GM18502 (cell line): Measurements from ENCODE around the gene KSR1.

Source experiments
- ATAC-seq: cut with Tn5 transposase; IDR thresholded peaks from one replicate; pipeline ENCODE4 v1.9.1; 2021; ENCODE audit warnings: mild to moderate bottlenecking; ENCODE audit not compliant: unreplicated experiment, poor library complexity

The KSR1 gene

DNA sequence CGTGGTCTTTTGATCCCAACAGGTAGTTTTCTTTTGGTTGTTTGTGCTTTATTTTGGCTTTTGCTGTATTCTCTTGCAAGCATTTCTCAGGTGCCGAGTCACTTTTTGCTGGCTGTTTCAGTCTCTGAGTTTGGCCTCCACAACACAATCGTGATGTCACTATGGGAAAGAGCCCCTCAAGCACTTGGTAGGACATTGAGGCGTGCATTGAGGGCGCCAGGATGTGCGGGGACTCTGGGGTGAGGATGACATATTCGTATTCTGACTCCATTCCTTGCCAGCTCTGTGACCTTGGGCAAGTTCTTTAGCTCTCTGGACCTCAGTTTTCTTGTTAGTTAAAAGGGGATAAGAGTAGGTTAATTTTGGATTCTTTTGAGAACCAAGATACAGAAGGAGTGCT lies 13.0 kb downstream of the KSR1 start:
- ATAC-seq = no peak

DNA sequence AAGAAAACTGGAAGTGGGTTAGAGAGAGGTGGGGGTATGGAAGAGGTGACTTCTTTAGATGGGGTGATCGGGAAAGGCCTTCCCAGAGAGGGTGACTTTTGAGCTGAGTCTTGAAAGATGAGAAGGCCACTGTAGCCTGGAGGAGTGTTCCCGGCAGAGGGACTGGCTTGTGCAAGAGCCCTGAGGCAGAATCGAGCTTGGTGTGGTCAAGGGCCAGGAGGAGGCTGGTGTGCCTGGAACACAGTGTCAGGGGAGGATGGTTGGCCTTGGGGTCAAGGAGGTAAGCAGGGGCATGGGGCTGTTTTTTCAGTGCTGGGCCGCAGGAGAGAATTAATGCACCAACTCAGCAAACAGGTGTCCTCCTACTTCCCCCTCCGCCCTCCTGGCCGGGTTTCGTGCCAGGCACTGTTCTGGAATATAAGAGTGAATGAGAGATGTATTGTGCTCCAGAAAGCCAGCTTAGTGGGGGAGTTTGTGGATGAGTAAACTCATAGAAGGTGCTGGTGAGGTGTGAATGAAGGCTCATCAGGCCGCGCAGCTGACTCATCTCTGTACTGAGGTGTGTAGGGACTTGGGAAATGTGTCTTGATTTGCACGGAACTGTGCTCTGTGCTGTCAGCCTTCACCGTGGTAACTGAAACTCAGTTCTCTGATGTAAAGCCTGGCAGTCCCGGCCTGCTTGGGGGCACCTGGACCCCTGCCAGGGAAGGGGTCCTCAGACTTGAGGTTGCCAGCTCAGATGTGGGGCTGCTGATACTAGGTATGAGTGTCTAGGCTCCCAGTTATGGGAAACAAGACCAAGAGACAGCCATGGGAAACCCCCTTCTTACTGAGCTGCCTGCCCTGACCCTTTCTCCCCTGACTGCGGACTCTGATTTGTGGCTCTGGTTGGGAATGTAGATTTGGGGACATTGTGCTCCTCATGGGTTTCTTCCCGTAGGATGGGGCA lies 15.3 kb downstream of the KSR1 start:
- peak; percentile 76 for ATAC-seq

DNA sequence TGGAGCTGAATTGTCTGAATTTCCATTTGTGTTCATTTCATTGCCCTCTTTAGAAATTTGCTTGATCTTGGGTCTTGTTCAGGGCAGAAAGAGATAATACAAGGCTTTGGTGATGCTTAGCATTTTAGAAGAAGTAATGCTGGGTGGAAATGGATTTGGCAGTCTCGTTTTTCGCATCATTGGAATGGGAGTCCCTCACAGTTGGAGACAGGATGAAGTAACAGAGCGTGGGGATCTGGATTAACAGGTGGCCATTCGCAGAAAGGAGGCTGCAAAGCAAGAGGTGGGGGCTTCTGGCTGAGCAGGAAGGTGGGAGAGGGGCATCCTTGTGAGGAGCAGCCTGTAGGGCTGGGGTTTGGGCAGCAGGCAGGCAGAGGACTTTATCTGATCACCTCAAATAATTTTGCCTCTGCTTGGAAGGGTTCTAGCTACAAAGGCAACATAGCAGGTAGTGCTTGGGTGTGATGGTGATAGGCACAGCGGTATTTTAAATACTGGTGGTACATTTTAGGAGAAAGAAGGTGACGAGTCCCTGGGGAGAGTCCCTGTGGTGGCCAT lies 17.0 kb downstream of the KSR1 start:
- no peak for ATAC-seq

DNA sequence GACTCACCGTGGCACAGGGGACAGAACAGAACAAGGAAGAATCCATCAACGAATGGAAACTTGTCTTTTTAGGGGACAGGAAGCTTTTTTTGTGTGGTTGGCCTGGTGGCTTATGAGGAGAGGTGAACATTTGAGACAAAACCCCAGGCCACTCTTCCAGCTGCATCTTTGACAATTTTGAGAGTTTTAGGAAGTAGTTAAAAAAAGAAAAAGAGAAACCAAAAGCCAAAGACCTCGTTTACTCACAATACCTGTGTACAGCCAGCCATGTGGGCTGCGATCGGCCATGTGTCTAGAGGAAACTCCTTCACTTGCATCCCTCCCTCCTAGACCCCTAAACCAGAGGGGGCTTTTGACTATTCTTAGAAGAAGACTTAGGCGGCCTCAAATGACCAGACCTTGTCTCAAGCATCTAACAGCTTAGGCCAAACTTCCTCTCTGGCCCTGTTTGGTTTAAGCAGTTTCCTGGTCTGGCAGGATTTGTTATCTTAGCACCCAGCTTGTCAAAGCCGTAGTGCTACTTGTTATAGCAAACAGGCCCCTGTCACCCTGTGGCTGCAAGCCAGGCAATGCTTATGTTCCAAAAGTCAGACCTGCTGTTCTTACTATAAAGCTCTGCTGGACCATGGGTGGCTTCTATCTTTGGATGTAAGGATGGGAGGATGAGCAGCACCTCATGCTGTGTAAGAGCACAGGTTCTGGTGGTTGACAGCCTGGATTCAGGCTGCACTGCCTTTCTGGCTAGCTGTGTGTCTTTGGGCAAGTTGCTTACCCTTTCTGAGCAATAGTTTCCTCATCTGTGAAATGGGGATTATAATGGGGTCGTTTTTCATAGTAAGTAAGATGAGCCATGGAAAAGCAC lies 17.7 kb downstream of the KSR1 start:
- peak; percentile 35 for ATAC-seq

DNA sequence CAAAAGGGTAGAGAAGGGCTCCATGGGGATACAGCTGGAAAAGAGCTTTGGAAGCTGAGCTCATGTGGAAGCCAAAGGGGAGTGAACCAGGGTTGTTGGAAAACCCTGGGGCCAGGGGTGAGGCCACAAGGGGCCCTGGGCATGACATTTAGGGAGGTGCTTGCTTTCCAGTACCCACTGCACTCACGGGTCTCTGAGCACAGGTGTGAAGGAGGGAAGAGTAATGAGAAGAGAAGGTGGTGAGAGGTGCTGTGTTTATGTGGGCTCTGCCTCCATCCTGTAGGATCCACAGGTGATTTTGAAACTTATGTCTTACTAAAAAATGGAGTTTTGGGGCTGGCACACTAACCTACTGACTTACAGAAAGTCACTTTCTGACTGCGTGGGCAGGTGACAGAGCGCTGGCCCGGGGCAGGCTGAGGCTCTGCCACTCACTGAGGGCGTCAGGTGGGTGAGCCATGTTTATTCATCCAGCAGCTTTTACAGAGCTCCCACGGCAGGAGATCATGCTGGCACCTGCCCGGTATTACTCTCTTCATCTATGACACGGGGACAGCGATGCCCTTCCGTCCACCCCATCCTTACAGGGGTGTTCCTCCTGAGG lies 18.9 kb downstream of the KSR1 start:
- no peak for ATAC-seq

DNA sequence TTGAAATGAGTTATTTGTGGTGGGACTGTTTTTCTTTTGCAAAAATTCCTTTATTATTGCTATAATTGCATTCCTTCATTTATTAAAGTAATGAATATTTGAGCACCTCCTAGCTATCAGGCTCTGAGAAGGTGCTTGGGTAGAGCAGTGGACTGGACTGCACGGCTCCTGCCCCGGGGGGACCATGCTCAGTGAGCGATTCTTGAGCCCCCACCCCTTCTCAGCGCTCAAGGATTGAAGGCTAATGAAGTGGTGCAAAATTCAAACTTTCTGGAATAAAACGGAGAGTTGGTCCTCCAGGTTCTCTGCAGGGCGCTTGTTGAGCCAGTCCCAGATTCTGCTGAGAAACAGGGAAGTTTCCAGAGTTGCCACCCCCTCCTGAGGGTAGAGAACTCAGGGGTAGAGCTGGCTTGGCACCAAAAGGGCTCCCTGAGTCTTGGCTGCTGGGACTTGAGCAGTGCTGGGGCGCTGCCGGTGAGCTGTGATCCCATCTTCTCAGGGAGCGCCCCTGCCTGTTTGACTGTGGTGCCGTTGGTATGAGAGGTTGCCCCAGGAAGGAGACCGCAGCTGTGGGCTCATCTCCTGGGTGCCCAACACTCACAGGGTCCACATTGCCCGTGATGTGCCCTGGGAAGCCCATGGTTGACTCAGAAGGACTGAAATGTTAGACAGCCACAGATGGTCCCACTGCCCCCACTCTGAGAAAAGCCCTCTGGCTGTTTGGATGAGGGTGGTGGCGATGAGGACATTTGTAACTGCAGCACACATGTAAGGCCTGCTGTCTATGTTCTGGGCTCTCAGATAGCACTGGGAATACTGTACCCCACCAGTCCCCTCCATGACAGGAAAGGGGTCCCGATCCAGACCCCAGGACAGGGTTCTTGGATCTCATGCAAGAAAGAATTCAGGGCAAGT lies 20.0 kb downstream of the KSR1 start:
- no peak for ATAC-seq

DNA sequence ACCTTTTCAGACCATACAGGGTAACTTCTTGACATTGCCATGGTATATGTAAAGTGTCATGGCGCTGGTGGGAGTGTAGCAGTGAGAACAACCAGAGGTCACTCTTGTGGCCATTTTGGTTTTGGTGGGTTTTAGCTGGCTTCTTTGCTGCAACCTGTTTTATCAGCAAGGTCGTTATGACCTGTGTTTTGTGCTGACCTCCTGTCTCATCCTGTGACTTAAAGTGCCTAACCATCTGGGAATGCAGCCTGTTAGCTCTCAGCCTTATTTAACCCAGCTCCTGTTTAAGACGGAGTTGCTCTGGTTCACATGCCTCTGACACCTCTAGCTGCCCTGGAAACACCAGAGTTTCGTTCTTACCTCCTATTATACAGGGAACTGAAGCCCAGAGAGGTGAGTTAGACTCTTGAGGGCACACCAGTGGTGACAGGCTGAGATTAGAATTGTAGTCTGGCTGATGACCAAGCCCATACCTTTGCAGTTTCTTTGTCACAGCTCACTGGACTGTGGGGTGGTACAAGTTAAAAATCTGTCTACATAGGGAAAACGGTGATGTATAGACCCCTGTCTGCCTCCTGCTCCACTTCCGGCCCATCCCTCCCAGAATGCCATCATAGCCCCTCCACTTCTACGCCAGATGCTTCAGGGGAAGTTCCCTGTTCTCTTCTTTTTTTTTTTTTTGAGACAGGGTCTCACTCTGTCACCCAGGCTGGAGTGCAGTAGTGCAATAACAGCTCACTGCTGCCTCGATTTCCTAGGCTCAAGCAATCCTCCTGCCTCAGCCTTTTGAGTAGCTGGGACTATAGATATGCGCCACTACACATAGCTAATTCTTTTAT lies 21.0 kb downstream of the KSR1 start:
- peak; percentile 45 for ATAC-seq

DNA sequence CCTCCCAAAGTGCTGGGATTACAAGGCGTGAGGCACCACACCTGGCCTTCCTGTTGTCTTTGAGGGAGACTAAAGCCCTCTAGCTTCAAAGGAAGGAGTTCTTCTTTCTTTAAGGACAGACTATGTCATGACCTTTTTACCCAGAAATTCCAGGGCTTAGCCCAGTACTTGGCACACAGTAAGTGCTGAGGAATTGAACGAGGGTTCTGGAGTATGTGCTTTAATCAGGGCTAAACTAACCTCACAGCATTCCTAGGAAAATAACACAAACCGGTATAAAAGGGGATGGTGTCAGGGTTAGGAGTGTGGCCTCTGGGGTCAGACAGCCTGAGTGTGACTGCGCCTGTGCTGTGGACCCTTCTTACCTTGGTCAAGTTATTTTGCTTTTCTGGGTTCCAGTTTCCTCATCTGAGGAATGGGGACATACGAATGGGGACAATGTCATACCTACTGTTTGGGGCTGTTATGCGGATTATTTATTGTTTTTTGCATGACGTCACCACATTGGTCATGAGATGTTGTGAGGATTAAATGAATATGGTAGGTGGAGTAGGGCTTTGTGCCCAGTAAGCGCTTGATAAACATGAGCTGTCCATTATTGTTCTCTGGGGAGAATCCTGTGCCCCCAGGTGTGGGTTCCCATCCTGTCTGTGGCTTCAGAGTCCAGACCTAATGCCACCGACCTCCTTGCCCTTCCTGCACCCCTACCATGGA lies 21.9 kb downstream of the KSR1 start:
- no peak for ATAC-seq

DNA sequence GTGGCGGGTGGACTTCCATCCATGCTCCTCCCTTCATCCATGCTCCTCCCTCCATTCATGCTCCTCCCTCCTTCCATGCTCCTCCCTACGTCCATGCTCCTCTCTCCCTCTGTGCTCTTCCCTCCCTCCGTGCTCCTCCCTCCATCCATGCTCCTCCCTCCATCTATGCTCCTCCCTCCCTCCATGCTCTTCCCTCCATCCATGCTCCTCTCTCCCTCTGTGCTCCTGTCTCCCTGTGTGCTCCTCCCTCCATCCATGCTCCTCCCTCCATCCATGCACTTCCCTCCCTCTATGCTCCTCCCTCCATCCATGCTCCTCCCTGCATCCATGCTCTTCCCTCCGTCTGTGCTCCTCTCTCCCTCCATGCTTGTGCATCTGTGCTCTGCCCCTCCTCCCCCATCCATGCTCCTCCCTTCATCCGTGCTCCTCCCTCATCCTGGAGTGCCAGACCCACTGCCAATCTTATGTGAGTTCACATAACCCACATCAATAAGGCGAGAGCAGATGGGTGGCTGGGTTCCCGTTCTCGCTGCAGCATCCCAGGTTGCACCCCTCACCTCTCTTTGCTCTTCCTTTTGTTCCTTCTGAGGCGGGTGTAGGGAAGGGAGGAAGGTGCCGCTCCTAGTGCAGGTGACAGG lies 22.8 kb downstream of the KSR1 start:
- no peak for ATAC-seq

DNA sequence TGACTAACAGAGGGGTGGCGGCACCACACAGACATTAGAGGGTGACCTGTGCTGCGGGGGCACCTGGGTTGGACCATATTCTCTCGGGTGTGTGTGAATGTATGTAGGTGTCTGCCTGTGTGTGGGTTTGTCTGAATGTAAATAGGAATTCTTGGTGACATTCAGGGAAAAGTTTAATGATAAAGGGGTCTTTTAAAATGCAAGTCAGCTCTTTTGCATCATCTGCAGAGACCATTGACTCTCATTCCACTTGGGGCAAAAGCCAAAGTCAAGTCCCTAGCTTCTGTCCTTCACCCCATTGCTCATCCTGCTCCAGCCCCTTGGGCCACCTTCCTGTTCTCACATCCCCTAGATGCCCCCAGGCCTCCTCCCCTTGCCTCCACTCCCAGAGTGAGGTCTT lies 23.6 kb downstream of the KSR1 start:
- ATAC-seq = no peak

DNA sequence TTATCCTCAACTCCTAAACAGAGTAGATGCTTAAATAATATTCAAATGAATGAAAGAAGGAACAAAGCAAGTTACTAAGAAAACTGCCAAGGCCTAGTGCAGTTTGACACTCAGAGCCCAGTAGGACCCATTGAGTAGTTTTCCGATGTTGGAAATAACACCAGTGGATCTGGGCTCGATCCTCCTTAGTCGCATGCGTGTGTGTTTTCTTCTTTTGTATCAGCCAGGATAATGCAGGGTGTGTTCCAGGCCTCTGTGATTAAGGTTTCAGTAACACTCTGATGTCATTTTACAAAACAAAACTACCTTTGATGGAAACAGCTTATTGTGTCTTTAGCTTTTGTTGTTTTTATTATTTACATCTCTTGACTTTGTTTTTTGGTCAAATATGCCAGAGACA lies 24.5 kb downstream of the KSR1 start:
- no peak for ATAC-seq

DNA sequence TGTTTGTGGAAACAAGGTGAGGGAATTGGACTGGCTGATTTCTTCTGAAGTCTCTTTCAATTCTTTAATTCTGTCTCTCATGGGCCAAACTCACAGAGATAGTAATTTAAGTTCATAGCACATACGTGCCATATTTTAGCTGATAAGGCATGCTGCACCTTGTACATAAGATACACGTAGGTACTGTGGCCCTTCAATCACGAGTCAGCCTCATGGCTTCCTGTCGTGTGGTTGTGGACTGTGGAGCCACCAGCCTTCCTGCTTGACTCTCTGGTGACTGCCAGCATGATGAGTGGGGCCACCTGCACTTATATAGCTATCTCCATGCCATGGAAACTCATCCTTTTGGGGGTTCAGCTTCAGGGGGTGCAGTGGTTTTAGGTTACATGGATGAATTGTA lies 25.1 kb downstream of the KSR1 start:
- ATAC-seq = peak; percentile 60

DNA sequence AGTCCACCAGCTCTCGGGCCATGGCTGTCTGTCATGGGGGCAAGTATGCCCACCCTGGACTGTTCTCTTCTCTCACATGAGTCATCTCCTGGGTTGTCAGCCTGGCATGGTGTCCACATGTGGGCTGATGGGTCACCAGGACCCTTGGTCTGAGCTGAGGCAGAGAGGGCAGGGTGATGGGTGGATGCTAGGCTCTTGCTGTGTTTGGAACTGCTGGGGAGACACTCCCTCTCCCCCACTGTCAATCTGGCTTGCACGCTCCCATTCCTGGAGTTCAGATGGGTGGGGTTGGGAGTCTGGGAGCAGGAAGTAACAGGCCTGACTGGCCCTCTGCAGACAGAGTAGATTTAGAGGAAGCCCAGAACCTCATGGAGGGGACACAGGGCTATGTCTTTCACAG lies 28.9 kb downstream of the KSR1 start:
- ATAC-seq = no peak

DNA sequence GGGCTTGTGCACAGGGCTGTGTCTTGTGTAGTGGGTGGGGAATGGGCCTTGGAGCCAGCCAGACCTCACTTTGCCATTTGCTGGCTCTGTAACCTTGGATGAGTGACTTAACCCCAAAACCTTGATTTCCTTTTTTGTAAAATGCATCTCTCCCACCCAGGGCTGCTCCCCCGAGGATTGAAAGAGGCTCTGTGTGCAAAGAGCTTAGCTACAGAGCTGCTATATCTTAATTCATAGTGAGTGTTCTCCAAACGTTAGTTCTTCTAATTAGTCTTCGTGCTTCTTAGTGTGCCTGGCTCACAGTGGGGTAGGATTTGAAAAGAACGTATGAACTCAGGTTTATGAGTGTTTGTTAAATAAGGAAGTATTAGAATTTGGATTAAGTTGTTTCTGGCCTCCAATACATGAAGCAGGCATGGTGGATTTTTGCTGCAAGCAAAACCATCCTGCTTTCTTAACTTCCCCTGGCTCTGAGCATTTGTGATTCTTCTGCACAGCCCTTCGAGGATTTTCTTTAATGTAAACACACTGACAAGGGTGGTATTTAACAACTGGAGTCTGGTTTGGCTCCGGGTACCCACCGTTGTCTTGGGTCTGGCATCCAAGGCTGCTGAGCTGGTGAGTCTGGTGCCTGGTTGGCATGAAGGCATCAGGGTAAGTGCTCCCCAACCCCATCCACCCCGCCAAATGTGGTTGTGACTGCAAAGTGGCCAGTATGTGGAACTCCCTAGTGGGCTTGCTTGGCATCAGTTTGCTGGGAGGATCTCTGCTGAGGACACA lies 29.7 kb downstream of the KSR1 start:
- ATAC-seq = no peak

DNA sequence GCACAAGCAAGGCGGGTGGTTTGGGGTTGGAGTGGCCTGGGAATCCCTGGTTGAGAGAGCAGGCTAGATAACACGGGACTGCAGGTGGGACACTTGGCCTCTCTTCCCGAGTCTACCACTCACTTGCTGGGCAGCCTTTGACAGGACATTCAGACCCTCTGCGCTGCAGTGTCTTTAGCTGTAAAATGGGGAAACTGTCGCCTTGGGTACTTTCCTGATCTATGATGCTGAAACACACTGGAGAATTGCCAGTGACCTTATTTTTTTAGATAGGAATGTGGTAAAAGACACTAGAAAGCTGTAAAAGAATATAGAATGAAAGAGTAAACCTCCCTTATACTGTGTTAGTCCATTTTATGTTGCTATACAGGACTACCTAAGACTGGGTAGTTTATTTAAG lies 30.5 kb downstream of the KSR1 start:
- ATAC-seq = no peak

DNA sequence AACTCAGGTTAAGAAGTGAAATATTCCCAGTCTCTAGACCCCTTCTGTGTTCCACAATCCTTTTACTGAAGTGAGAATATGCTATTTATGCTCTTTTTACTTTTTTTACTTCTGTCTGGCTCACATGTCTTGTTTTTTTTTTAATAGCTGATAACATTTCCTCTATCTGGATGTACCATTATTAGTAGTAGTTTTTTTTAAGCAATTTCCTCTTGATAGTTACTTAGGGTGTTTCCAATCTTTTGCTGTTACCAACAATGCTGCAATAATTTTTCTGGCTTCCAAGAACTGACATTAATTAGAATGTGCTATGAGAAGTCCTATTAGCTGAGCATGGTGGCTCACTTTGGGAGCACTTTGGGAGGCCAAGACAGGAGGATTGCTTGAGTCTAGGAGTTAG lies 32.0 kb downstream of the KSR1 start:
- no peak for ATAC-seq
